GM18870 (cell line): ENCODE data around the gene TEX14.
"Not testable (repeated sequence)": the region's sequence is repeated elsewhere in the genome, so short reads cannot be mapped to it uniquely, and the experiment has no call there.

Experiments
- ATAC-seq: cut with Tn5 transposase; IDR thresholded peaks from one replicate; pipeline ENCODE4 v1.9.1; 2021; ENCODE audit warnings: moderate library complexity; ENCODE audit not compliant: unreplicated experiment

TEX14 gene

GRCh38 chr17:58658804-58659713 is 32.8 kb downstream of the TEX14 start:
- ATAC-seq: peak; percentile 69

GRCh38 chr17:58657962-58658803 is 33.7 kb downstream of the TEX14 start:
- not testable (repeated sequence) for ATAC-seq

GRCh38 chr17:58648236-58648635 is 43.6 kb downstream of the TEX14 start:
- ATAC-seq: no peak

GRCh38 chr17:58643147-58643546 is 48.7 kb downstream of the TEX14 start:
- ATAC-seq: no peak

GRCh38 chr17:58641887-58642311 is 49.9 kb downstream of the TEX14 start:
- ATAC-seq: no peak

- ATAC-seq: no peak
Measured at GRCh38 chr17:58640202-58640601, 51.6 kb downstream of the TEX14 start.

- ATAC-seq: no peak
Measured at GRCh38 chr17:58639681-58640080, 52.2 kb downstream of the TEX14 start.

GRCh38 chr17:58637011-58637570 is 54.8 kb downstream of the TEX14 start:
- no peak for ATAC-seq

- ATAC-seq: no peak
Measured at GRCh38 chr17:58632324-58633314, 59.2 kb downstream of the TEX14 start.

GRCh38 chr17:58631523-58632323 is 60.1 kb downstream of the TEX14 start:
- peak; percentile 69 for ATAC-seq

GRCh38 chr17:58630883-58631522 is 60.8 kb downstream of the TEX14 start:
- no peak for ATAC-seq

GRCh38 chr17:58626905-58627304 is 64.9 kb downstream of the TEX14 start:
- no peak for ATAC-seq

- no peak for ATAC-seq
Measured at GRCh38 chr17:58624751-58625150, 67.1 kb downstream of the TEX14 start.

GRCh38 chr17:58621174-58621573 is 70.7 kb downstream of the TEX14 start:
- ATAC-seq: peak; percentile 70

- ATAC-seq: no peak
Measured at GRCh38 chr17:58618336-58618735, 73.5 kb downstream of the TEX14 start.

GRCh38 chr17:58617563-58617962 is 74.3 kb downstream of the TEX14 start:
- ATAC-seq: no peak

- peak; percentile 56 for ATAC-seq
Measured at GRCh38 chr17:58615768-58616659, 75.8 kb downstream of the TEX14 start.
